HepG2 (cell line): Measurements from ENCODE around the gene PDE2A.
A peak's percentile ranks its signal among the peaks of the same experiment; 100 is the strongest.

Experiments used
- MEIS1 ChIP-seq: sonication (generic); formaldehyde crosslinking; IDR thresholded peaks from 2 replicates; pipeline ENCODE4 v1.9.0; 2021; ENCODE audit warnings: mild to moderate bottlenecking, missing genetic modification reagents, moderate library complexity, borderline replicate concordance
- RAD51 ChIP-seq: fragments of 450-650 bp; IDR thresholded peaks from 2 replicates; pipeline ENCODE4 v1.6.1; 2016; ENCODE audit warnings: borderline replicate concordance
- REST ChIP-seq, 2 experiments: IDR thresholded peaks; 2 replicates each; pipeline ENCODE4 v1.6.1; 2011 to 2012; ENCODE audit warnings: low read length in 2 of 2, borderline replicate concordance in 1 of 2, low read depth in 1 of 2, mild to moderate bottlenecking in 1 of 2, moderate library complexity in 1 of 2
- SRF ChIP-seq: IDR thresholded peaks from 2 replicates; pipeline ENCODE4 v1.6.1; 2011; ENCODE audit warnings: mild to moderate bottlenecking, low read depth, low read length, moderate library complexity
- SSRP1 ChIP-seq: IDR thresholded peaks from 2 replicates; pipeline ENCODE4 v1.6.1; 2016; ENCODE audit warnings: control low read depth
- ZNF253 ChIP-seq: sonication (generic); formaldehyde crosslinking; IDR thresholded peaks from 2 replicates; pipeline ENCODE4 v1.8.0; 2022; ENCODE audit warnings: mild to moderate bottlenecking, missing genetic modification reagents, borderline replicate concordance
- TF ChIP-seq, protein P1 (sequence below): sonication (generic); formaldehyde crosslinking; IDR thresholded peaks from 2 replicates; pipeline ENCODE4 v1.5.0; 2020; ENCODE audit warnings: mild to moderate bottlenecking, missing genetic modification reagents, moderate library complexity

- TF ChIP-seq SRF (no peak), RAD51 (no peak), SSRP1 (CRISPR knock-in tag) (no peak), REST (IDR thresholded peaks at IDR 0.05; ENCODE audit: borderline replicate concordance in 1 of 2, low read depth in 1 of 2, low read length in 2 of 2) (no peak; a peak in 1 of 4 replicates), ZNF253 (no peak), MEIS1 (CRISPR knock-in tag) (no peak)
- TF ChIP-seq, protein P1, sequence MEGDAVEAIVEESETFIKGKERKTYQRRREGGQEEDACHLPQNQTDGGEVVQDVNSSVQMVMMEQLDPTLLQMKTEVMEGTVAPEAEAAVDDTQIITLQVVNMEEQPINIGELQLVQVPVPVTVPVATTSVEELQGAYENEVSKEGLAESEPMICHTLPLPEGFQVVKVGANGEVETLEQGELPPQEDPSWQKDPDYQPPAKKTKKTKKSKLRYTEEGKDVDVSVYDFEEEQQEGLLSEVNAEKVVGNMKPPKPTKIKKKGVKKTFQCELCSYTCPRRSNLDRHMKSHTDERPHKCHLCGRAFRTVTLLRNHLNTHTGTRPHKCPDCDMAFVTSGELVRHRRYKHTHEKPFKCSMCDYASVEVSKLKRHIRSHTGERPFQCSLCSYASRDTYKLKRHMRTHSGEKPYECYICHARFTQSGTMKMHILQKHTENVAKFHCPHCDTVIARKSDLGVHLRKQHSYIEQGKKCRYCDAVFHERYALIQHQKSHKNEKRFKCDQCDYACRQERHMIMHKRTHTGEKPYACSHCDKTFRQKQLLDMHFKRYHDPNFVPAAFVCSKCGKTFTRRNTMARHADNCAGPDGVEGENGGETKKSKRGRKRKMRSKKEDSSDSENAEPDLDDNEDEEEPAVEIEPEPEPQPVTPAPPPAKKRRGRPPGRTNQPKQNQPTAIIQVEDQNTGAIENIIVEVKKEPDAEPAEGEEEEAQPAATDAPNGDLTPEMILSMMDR (CRISPR knock-in tag), result peak; percentile 90
These were observed 31.2 kb downstream of the PDE2A start for GRCh38 chr11:72642884-72643522.
